PC-3 (cell line): ENCODE measurements around the gene GMPR. TPM values are rescaled to one million over a fixed set of nuclear protein-coding genes. Genes with fewer than 3 reads are reported as not detected.

Experiments
- ATAC-seq: fragments of 200-7000 bp; cut with Tn5 transposase; 2 replicates; pipeline ENCODE4 v1.9.1; 2020; ENCODE audit warnings: mild to moderate bottlenecking, moderate library complexity
- BruUV-seq: library from RNA; stranded (reverse); fragments of 400-500 nt; replicated peaks from 2 replicates; lab custom pipeline; 2021; lab: Mats Ljungman, UMichigan
- CTCF ChIA-PET: fragments of 300-600 bp; sonication (Branson Sonifier 250); formaldehyde crosslinking; loops from one replicate; lab custom pipeline; 2022; ENCODE audit warnings: antibody characterized with exemption; lab: Charles Lee
- POLR2A ChIA-PET: fragments of 300-600 bp; sonication (Branson Sonifier 250); formaldehyde crosslinking; loops from one replicate; lab custom pipeline; 2022; ENCODE audit warnings: antibody characterized with exemption; ENCODE audit not compliant: unreplicated experiment; lab: Charles Lee
- DNase-seq: peaks from one replicate; pipeline ENCODE4 v3.0.0-alpha.2; 2015
- H2AFZ ChIP-seq: fragments of 300-600 bp; sonication (generic); 2 replicates; pipeline ENCODE4 v1.6.0; 2016; ENCODE audit warnings: antibody characterized with exemption, low read length
- H3F3A ChIP-seq: fragments of 300-600 bp; sonication (generic); one replicate; pipeline ENCODE4 v1.6.0; 2017; ENCODE audit warnings: antibody characterized with exemption, low read length, control low read depth, mild to moderate bottlenecking; ENCODE audit not compliant: unreplicated experiment
- H3K27ac ChIP-seq: fragments of 300-600 bp; sonication (generic); 2 replicates; pipeline ENCODE4 v1.5.1; 2016; ENCODE audit warnings: mild to moderate bottlenecking, low read length
- H3K27me3 ChIP-seq: fragments of 300-600 bp; sonication (generic); 2 replicates; pipeline ENCODE4 v1.6.1; 2016; ENCODE audit warnings: low read length, mixed read lengths
- H3K36me3 ChIP-seq: fragments of 300-600 bp; sonication (generic); 2 replicates; pipeline ENCODE4 v1.6.1; 2016; ENCODE audit warnings: low read depth, mixed run types, low read length, mixed read lengths
- H3K4me1 ChIP-seq: fragments of 300-600 bp; sonication (generic); 2 replicates; pipeline ENCODE4 v1.5.1; 2016; ENCODE audit warnings: low read length; ENCODE audit not compliant: insufficient read depth
- H3K4me2 ChIP-seq: fragments of 300-600 bp; sonication (generic); 2 replicates; pipeline ENCODE4 v1.6.0; 2016; ENCODE audit warnings: low read length
- H3K4me3 ChIP-seq: fragments of 300-600 bp; sonication (generic); 2 replicates; pipeline ENCODE4 v1.5.1; 2016; ENCODE audit warnings: mild to moderate bottlenecking, low read length, mixed read lengths
- H3K79me2 ChIP-seq: fragments of 300-600 bp; sonication (generic); 2 replicates; pipeline ENCODE4 v1.6.1; 2017; ENCODE audit warnings: low read length, mixed read lengths
- H3K9ac ChIP-seq: fragments of 300-600 bp; sonication (generic); 2 replicates; pipeline ENCODE4 v1.6.0; 2016; ENCODE audit warnings: mild to moderate bottlenecking, low read length
- H3K9me2 ChIP-seq: fragments of 300-600 bp; sonication (generic); replicated peaks from 2 replicates; pipeline ENCODE4 v1.6.1; 2016; ENCODE audit warnings: mixed run types, low read length, mixed read lengths
- H3K9me3 ChIP-seq: fragments of 300-600 bp; sonication (generic); 2 replicates; pipeline ENCODE4 v1.6.1; 2016; ENCODE audit warnings: low read length, mixed read lengths
- H4K20me1 ChIP-seq: fragments of 300-600 bp; sonication (generic); 2 replicates; pipeline ENCODE4 v1.6.1; 2016; ENCODE audit warnings: low read length, mixed read lengths
- CTCF ChIP-seq: fragments of 300-600 bp; sonication (generic); conservative IDR thresholded peaks from 2 replicates; pipeline ENCODE4 v1.5.1; 2017; ENCODE audit warnings: antibody characterized with exemption, low read depth, mild to moderate bottlenecking, low read length
- EZH2 ChIP-seq: fragments of 300-600 bp; sonication (generic); IDR thresholded peaks from one replicate; pipeline ENCODE4 v1.6.1; 2017; ENCODE audit warnings: antibody characterized with exemption, mild to moderate bottlenecking, low read length; ENCODE audit not compliant: unreplicated experiment
- EZH2phosphoT487 ChIP-seq: fragments of 300-600 bp; sonication (generic); IDR thresholded peaks from 2 replicates; pipeline ENCODE4 v1.6.1; 2018; ENCODE audit warnings: mild to moderate bottlenecking, antibody characterized with exemption, low read length, borderline replicate concordance
- intact Hi-C: fragments of 100-400 bp; cut with micrococcal nuclease; formaldehyde crosslinking; loops from 2 replicates; pipeline ENCODE4 v1.9.0; 2023
- total RNA-seq: library from RNA; depleted of rRNA; stranded (reverse); fragments of >200 nt; gene quantifications from 2 replicates; pipeline ENCODE4 v1.2.3, GENCODE V29; 2014

The GMPR gene
- total RNA-seq, 1 experiment from 2014 or later = 5.8 TPM

GRCh38 chr6:16319813-16320532, 81.6 kb downstream of the GMPR start:
- BruUV-seq = no TSS peak
- TF ChIP-seq EZH2 (no peak), CTCF (no peak), EZH2phosphoT487 (no peak)
- no peaks in the 10 kb centered on the region for H3K36me3 ChIP-seq
- H3K4me3 ChIP-seq = peak overlapping the region; percentile 51
- H3K9me2 ChIP-seq = no peaks in the 10 kb centered on the region
- no peaks in the 10 kb centered on the region for H3K9me3 ChIP-seq
- no peaks in the 10 kb centered on the region for H3K27me3 ChIP-seq
- peak overlapping the region; percentile 34 for H2AFZ ChIP-seq
- peaks cover 48% of the 10 kb centered on the region for H3K4me1 ChIP-seq
- H3F3A ChIP-seq = no peaks in the 10 kb centered on the region
- H3K27ac ChIP-seq = peak overlapping the region; percentile 88
- DNase-seq (peak; percentile 83), ATAC-seq (peak; percentile 62)
- CTCF ChIA-PET = interaction anchor here (0.6 kb wide), 1 partner anchor 11 kb away, joined by 3 read pairs; no protein-coding TSS in a partner anchor
- peak overlapping the region; percentile 54 for H3K9ac ChIP-seq
- H3K4me2 ChIP-seq = peak overlapping the region; percentile 80
- POLR2A ChIA-PET = interaction anchor here (0.6 kb wide), 1 partner anchor 441 kb away, joined by 6 read pairs; the partner anchor contains the start of gene ATXN1
- no peaks in the 10 kb centered on the region for H4K20me1 ChIP-seq
- no peaks in the 10 kb centered on the region for H3K79me2 ChIP-seq
- intact Hi-C loops = loop anchor here (5.0 kb wide), 1 partner anchor 83 kb away; the partner anchor contains the start of gene GMPR

- Histone ChIP-seq H3K9ac (peak overlapping the region; percentile 54; the same call in 1 of the 2 replicates), H3F3A (no peaks in the 10 kb centered on the region), H3K27me3 (no peaks in the 10 kb centered on the region), H3K9me3 (no peaks in the 10 kb centered on the region), H3K4me2 (peak overlapping the region; percentile 80), H4K20me1 (no peaks in the 10 kb centered on the region), H3K4me1 (peaks cover 48% of the 10 kb centered on the region), H3K4me3 (peak overlapping the region; percentile 51), H2AFZ (peak overlapping the region; percentile 34), H3K79me2 (no peaks in the 10 kb centered on the region), H3K27ac (peak overlapping the region; percentile 88), H3K9me2 (no peaks in the 10 kb centered on the region), H3K36me3 (no peaks in the 10 kb centered on the region)
- ChIA-PET CTCF (no interaction called here), POLR2A (interaction anchor here (0.6 kb wide), 1 partner anchor 113 kb away, joined by 3 read pairs; no protein-coding TSS in a partner anchor)
- no peak for DNase-seq
- intact Hi-C loops = no loop called here
- no TSS peak for BruUV-seq
- ATAC-seq = no peak
- TF ChIP-seq EZH2phosphoT487 = no peak
- TF ChIP-seq EZH2 = no peak
- no peak for TF ChIP-seq CTCF
These were observed 82.3 kb downstream of the GMPR start for GRCh38 chr6:16320533-16321340.

GRCh38 chr6:16321341-16321710, 82.9 kb downstream of the GMPR start:
- H3K9me2 ChIP-seq = no peaks in the 10 kb centered on the region
- CTCF ChIA-PET = no interaction called here
- H4K20me1 ChIP-seq = no peaks in the 10 kb centered on the region

More at GRCh38 chr6:16321341-16321710, 82.9 kb downstream of the GMPR start:
- peaks cover 48% of the 10 kb centered on the region for H3K4me1 ChIP-seq
- intact Hi-C loops = no loop called here
- H3K27me3 ChIP-seq = no peaks in the 10 kb centered on the region
- no peaks in the 10 kb centered on the region for H3F3A ChIP-seq
- no peaks in the 10 kb centered on the region; the same call in 1 of the 2 replicates for H3K36me3 ChIP-seq
- no peak overlapping the region for H3K4me2 ChIP-seq
- no peak for TF ChIP-seq CTCF
- TF ChIP-seq EZH2phosphoT487 = no peak
- TF ChIP-seq EZH2 = no peak
- BruUV-seq = no TSS peak
- H3K9ac ChIP-seq = no peak overlapping the region
- DNase-seq = no peak
- no peak overlapping the region for H3K4me3 ChIP-seq
- POLR2A ChIA-PET = no interaction called here
- no peak overlapping the region for H2AFZ ChIP-seq
- no peak overlapping the region for H3K27ac ChIP-seq
- no peak for ATAC-seq
- H3K9me3 ChIP-seq = no peaks in the 10 kb centered on the region
- H3K79me2 ChIP-seq = no peaks in the 10 kb centered on the region
